HepG2 (cell line): ENCODE measurements around the gene CASP5. TPM values are rescaled to one million over a fixed set of nuclear protein-coding genes. Genes with fewer than 3 reads are reported as not detected.
A peak's percentile ranks its signal among the peaks of the same experiment; 100 is the strongest.

Source experiments
- BRD4 ChIP-seq: sonication (generic); formaldehyde crosslinking; IDR thresholded peaks from 2 replicates; pipeline ENCODE4 v1.4.0; 2020; ENCODE audit warnings: missing genetic modification reagents
- CAMTA2 ChIP-seq: sonication (generic); formaldehyde crosslinking; IDR thresholded peaks from 2 replicates; pipeline ENCODE4 v1.4.0; 2020; ENCODE audit warnings: mild to moderate bottlenecking, missing genetic modification reagents, borderline replicate concordance
- CREM ChIP-seq, 2 experiments: sonication (generic) in 1 of 2; formaldehyde crosslinking in 1 of 2; IDR thresholded peaks; 2 replicates each; pipeline versions ENCODE4 v1.4.0 to v1.6.1; 2016 to 2020; ENCODE audit warnings: antibody characterized with exemption in 1 of 2, mild to moderate bottlenecking in 1 of 2, missing genetic modification reagents in 1 of 2
- DPF2 ChIP-seq: sonication (generic); formaldehyde crosslinking; IDR thresholded peaks from 2 replicates; pipeline ENCODE4 v1.4.0; 2020; ENCODE audit warnings: mild to moderate bottlenecking, low read depth, missing genetic modification reagents, borderline replicate concordance
- FIP1L1 ChIP-seq: fragments of 200-400 bp; formaldehyde crosslinking; IDR thresholded peaks from 2 replicates; pipeline ENCODE4 v1.6.1; 2018; ENCODE audit warnings: low read depth, mild to moderate bottlenecking, low read length, moderate library complexity, borderline replicate concordance; ENCODE audit not compliant: insufficient read depth
- FOXA3 ChIP-seq: IDR thresholded peaks from 2 replicates; pipeline ENCODE4 v1.6.1; 2016; ENCODE audit warnings: missing genetic modification reagents, missing compliant biosample characterization
- RORA ChIP-seq: sonication (generic); formaldehyde crosslinking; IDR thresholded peaks from 2 replicates; pipeline ENCODE4 v1.5.0; 2020; ENCODE audit warnings: mild to moderate bottlenecking, missing genetic modification reagents, moderate library complexity
- SAP130 ChIP-seq: IDR thresholded peaks from 2 replicates; pipeline ENCODE4 v1.6.1; 2016; ENCODE audit warnings: low read depth
- SMAD9 ChIP-seq: sonication (generic); formaldehyde crosslinking; IDR thresholded peaks from 2 replicates; pipeline ENCODE4 v1.5.1; 2020; ENCODE audit warnings: mild to moderate bottlenecking, missing genetic modification reagents
- SMARCE1 ChIP-seq: fragments of 450-650 bp; IDR thresholded peaks from 2 replicates; pipeline ENCODE4 v1.6.1; 2017; ENCODE audit warnings: borderline replicate concordance
- TOPORS ChIP-seq: sonication (generic); formaldehyde crosslinking; IDR thresholded peaks from 2 replicates; pipeline ENCODE4 v1.8.0; 2023; ENCODE audit warnings: mild to moderate bottlenecking, missing genetic modification reagents
- YY1 ChIP-seq: IDR thresholded peaks from 2 replicates; pipeline ENCODE4 v1.6.1; 2011; ENCODE audit warnings: low read length, low read depth, moderate library complexity, mild to moderate bottlenecking; ENCODE audit not compliant: insufficient read depth, insufficient replicate concordance
- polyA plus RNA-seq, 8 experiments: library from polyadenylated mRNA; depleted of rRNA in 3 of 8; stranded (reverse) in 7 of 8; unstranded in 1 of 8; fragments of >200 nt; fragmentation: Illumina TruSeq in 4 of 8; extraction: Trizol in 4 of 8; gene quantifications; 2 replicates each; pipeline versions ENCODE4 v1.2.1 to v1.2.3, GENCODE V29; 2011 to 2016; ENCODE audit warnings: low read depth in 4 of 8, missing spikeins in 1 of 8, mixed read lengths in 1 of 8; ENCODE audit not compliant: insufficient read depth in 1 of 8
- total RNA-seq, 5 experiments: library from RNA; depleted of rRNA; stranded (reverse); fragments of >200 nt; fragmentation: Illumina TruSeq; extraction: Trizol; gene quantifications; 2 replicates each; pipeline ENCODE4 v1.2.3, GENCODE V29; 2016; ENCODE audit warnings: low read depth in 1 of 5
- TF ChIP-seq, protein P1 (sequence below): sonication (generic); formaldehyde crosslinking; IDR thresholded peaks from 2 replicates; pipeline ENCODE4 v1.4.0; 2020; ENCODE audit warnings: missing genetic modification reagents, borderline replicate concordance
- TF ChIP-seq, protein P2 (sequence below): IDR thresholded peaks from 2 replicates; pipeline ENCODE4 v1.6.1; 2016; ENCODE audit warnings: low read depth
- TF ChIP-seq, protein P3 (sequence below): sonication (generic); formaldehyde crosslinking; IDR thresholded peaks from 2 replicates; pipeline ENCODE4 v1.4.0; 2020; ENCODE audit warnings: mild to moderate bottlenecking, missing genetic modification reagents
- TF ChIP-seq, protein P4 (sequence below): sonication (generic); formaldehyde crosslinking; conservative IDR thresholded peaks from 2 replicates; pipeline ENCODE4 v1.8.0; 2022; ENCODE audit warnings: low read depth, missing genetic modification reagents

Gene CASP5
- total and polyA plus RNA-seq, 2 of the 13 experiments (the other 11 are each of a cell fraction or from before 2014, with no cell fraction given): not detected

DNA sequence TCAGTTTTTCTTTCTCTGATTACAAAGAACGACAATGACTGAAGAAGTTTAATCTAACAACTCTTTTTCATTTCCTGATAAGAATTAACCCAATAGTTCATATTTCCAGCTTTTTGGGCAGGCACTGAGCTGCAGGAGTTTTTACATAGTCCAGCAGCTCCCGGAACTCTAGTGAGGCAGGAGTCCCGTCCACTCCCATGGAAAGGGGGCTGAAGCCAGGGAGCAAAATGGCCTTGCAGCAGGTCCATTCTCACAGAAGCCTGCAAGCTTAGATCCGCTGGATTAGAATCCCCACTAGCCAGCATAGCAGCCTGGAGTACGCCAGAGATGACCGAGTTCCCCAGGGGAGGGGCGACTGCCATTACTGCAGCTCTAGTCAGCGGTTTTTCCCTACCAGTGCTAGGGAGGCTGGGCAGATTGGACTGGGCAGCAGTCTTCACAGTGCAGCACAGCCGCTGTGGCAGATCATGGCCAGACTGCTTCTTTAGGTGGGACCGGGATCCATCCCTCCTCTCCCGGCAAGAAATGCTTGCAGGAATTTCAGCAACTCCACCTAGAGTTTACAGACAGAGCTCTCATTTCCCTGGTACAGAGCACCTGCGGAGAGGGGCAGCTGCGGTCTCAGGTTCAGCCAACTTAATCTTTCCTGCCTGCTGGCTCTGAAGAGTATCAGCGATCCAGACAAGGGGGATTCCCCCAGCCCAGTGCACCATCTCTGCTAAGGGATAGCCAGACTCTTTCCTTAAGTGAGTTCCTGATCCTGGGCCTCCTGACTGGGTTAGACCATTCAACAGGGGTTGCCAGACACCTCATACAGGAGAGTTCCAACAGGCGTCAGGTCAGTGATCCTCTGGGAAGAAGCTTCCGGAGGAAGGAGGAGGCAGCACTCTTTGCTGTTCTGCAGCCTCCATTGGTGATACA is 53.9 kb downstream of the CASP5 start (continued):
- TF ChIP-seq FOXA3 (CRISPR knock-in tag) (no peak), CAMTA2 (no peak), DPF2 (CRISPR knock-in tag) (no peak), SMAD9 (no peak), RORA (CRISPR knock-in tag) (no peak), CREM (IDR thresholded peaks at IDR 0.05) (no peak), CREM (CRISPR knock-in tag; IDR thresholded peaks at IDR 0.05) (no peak), YY1 (peak; percentile 62), SMARCE1 (no peak), SAP130 (CRISPR knock-in tag) (no peak; the same call in none of the 2 replicates), BRD4 (CRISPR knock-in tag) (no peak), TOPORS (CRISPR knock-in tag) (no peak), FIP1L1 (no peak)
- TF ChIP-seq, protein P1, sequence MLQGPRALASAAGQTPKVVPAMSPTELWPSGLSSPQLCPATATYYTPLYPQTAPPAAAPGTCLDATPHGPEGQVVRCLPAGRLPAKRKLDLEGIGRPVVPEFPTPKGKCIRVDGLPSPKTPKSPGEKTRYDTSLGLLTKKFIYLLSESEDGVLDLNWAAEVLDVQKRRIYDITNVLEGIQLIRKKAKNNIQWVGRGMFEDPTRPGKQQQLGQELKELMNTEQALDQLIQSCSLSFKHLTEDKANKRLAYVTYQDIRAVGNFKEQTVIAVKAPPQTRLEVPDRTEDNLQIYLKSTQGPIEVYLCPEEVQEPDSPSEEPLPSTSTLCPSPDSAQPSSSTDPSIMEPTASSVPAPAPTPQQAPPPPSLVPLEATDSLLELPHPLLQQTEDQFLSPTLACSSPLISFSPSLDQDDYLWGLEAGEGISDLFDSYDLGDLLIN: no peak
- TF ChIP-seq, protein P2, sequence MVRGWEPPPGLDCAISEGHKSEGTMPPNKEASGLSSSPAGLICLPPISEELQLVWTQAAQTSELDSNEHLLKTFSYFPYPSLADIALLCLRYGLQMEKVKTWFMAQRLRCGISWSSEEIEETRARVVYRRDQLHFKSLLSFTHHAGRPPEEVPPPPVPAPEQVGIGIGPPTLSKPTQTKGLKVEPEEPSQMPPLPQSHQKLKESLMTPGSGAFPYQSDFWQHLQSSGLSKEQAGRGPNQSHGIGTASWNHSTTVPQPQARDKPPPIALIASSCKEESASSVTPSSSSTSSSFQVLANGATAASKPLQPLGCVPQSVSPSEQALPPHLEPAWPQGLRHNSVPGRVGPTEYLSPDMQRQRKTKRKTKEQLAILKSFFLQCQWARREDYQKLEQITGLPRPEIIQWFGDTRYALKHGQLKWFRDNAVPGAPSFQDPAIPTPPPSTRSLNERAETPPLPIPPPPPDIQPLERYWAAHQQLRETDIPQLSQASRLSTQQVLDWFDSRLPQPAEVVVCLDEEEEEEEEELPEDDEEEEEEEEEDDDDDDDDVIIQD: no peak
- TF ChIP-seq, protein P3, sequence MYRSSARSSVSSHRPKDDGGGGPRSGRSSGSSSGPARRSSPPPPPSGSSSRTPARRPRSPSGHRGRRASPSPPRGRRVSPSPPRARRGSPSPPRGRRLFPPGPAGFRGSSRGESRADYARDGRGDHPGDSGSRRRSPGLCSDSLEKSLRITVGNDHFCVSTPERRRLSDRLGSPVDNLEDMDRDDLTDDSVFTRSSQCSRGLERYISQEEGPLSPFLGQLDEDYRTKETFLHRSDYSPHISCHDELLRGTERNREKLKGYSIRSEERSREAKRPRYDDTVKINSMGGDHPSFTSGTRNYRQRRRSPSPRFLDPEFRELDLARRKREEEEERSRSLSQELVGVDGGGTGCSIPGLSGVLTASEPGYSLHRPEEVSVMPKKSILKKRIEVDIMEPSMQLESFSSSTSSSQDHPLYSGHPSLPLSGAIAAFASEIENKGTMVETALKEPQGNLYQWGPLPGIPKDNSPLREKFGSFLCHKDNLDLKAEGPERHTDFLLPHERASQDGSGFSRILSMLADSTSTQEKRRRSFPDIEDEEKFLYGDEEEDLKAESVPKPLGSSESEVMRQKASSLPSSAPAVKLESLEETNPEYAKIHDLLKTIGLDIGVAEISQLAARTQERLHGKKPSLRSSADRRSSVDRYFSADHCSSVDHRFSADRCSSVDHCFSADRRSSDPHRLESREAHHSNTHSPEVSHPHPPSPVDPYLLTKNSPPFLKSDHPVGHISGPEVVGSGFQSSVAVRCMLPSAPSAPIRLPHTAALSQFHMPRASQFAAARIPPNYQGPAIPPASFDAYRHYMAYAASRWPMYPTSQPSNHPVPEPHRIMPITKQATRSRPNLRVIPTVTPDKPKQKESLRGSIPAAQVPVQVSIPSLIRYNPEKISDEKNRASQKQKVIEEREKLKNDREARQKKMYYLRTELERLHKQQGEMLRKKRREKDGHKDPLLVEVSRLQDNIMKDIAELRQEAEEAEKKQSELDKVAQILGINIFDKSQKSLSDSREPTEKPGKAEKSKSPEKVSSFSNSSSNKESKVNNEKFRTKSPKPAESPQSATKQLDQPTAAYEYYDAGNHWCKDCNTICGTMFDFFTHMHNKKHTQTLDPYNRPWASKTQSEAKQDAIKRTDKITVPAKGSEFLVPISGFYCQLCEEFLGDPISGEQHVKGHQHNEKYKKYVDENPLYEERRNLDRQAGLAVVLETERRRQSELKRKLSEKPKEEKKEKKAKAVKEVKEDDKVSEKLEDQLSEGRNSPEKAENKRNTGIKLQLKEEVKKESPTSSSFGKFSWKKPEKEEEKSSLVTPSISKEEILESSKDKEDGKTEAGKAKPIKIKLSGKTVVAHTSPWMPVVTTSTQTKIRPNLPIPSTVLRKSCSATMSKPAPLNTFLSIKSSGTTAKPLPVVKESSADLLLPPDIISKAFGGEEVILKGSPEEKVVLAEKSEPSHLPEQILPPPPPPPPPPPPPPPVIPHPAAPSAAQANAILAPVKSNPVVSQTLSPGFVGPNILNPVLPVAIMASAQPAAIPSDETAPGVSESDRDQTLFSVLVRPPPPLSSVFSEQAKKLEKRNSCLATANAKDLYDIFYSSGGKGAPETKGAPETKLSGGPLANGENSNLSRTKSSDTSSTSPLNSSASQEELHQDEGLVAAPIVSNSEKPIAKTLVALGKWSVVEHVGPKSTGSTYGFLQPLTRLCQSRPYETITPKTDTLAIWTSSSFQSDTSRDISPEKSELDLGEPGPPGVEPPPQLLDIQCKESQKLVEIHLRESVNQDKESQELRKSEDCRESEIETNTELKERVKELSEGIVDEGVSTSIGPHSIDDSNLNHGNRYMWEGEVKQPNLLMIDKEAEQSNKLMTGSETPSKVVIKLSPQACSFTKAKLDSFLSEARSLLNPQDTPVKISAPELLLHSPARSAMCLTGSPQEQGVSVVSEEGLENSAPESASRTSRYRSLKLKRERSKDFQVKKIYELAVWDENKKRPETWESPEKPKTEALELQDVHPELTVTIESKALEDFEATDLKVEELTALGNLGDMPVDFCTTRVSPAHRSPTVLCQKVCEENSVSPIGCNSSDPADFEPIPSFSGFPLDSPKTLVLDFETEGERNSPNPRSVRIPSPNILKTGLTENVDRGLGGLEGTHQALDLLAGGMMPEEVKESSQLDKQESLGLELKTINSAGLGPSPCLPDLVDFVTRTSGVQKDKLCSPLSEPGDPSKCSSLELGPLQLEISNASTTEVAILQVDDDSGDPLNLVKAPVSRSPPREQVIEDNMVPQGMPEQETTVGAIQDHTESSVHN: no peak
- TF ChIP-seq, protein P4, sequence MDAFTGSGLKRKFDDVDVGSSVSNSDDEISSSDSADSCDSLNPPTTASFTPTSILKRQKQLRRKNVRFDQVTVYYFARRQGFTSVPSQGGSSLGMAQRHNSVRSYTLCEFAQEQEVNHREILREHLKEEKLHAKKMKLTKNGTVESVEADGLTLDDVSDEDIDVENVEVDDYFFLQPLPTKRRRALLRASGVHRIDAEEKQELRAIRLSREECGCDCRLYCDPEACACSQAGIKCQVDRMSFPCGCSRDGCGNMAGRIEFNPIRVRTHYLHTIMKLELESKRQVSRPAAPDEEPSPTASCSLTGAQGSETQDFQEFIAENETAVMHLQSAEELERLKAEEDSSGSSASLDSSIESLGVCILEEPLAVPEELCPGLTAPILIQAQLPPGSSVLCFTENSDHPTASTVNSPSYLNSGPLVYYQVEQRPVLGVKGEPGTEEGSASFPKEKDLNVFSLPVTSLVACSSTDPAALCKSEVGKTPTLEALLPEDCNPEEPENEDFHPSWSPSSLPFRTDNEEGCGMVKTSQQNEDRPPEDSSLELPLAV: no peak
